A549 (cell line): Measurements from ENCODE around the gene JARID2. TPM values are rescaled to one million over a fixed set of nuclear protein-coding genes. Genes with fewer than 3 reads are reported as not detected.
A peak's percentile ranks its signal among the peaks of the same experiment; 100 is the strongest.

Experiments
- ATAC-seq, 2 experiments: fragments of 200-7000 bp in 1 of 2; fragments of >200 bp in 1 of 2; cut with Nextera tagmentation in 1 of 2; cut with Tn5 transposase in 1 of 2; 3 replicates each; pipeline versions ENCODE4 v1.8.0 to v1.9.1; 2018 to 2020; ENCODE audit warnings: mild to moderate bottlenecking in 1 of 2, moderate library complexity in 1 of 2
- CTCF ChIA-PET: fragments of 300-600 bp; sonication (Branson Sonifier 250); formaldehyde crosslinking; extraction: SDS; loops from one replicate; lab custom pipeline; 2021; ENCODE audit warnings: antibody characterized with exemption, inconsistent platforms; lab: Yijun Ruan, JAX
- POLR2A ChIA-PET: fragments of 350-600 bp; formaldehyde crosslinking; extraction: SDS; loops from one replicate; lab custom pipeline; 2021; ENCODE audit warnings: antibody characterized with exemption, inconsistent platforms; lab: Yijun Ruan, JAX
- DNase-seq, 2 experiments: peaks; one replicate each; pipeline versions ENCODE4 v3.0.0 to v3.0.0-alpha.2; 2011 to 2016; ENCODE audit warnings: low read depth in 1 of 2, low spot score in 1 of 2
- FAIRE-seq: peaks from 2 replicates; lab custom pipeline; 2011; peaks lifted over from hg19 to GRCh38; lab: Jason Lieb, UNC
- H3K27ac ChIP-seq, 2 experiments: fragments of >200 bp; sonication (Bioruptor Twin); formaldehyde crosslinking; 3 replicates each; pipeline ENCODE4 v1.5.1; 2016 to 2017
- H3K4me1 ChIP-seq: fragments of >200 bp; sonication (Bioruptor Twin); formaldehyde crosslinking; 3 replicates; pipeline ENCODE4 v1.6.1; 2016
- H3K4me2 ChIP-seq: fragments of >200 bp; sonication (Bioruptor Twin); formaldehyde crosslinking; 3 replicates; pipeline ENCODE4 v1.6.1; 2016
- H3K4me3 ChIP-seq: fragments of >200 bp; sonication (Bioruptor Twin); formaldehyde crosslinking; 3 replicates; pipeline ENCODE4 v1.5.1; 2016
- H3K9me3 ChIP-seq: fragments of >200 bp; sonication (Bioruptor Twin); formaldehyde crosslinking; 3 replicates; pipeline ENCODE4 v1.6.1; 2016
- ESRRA ChIP-seq: fragments of 150-350 bp; IDR thresholded peaks from 2 replicates; pipeline ENCODE4 v1.6.1; 2014; ENCODE audit warnings: mild to moderate bottlenecking, low read length, borderline replicate concordance
- FOSL2 ChIP-seq, 2 experiments: fragments of 450-650 bp in 1 of 2; fragments of >200 bp in 1 of 2; sonication (Bioruptor Twin) in 1 of 2; formaldehyde crosslinking; IDR thresholded peaks; 2 replicates each; pipeline versions ENCODE4 v1.5.0 to v1.6.1; 2016 to 2020; ENCODE audit warnings: mild to moderate bottlenecking in 1 of 2, moderate library complexity in 1 of 2
- FOXS1 ChIP-seq: fragments of 250-450 bp; sonication (Bioruptor Pico); IDR thresholded peaks from 2 replicates; pipeline ENCODE4 v1.5.0; 2020; ENCODE audit warnings: mild to moderate bottlenecking, moderate library complexity
- HMGXB4 ChIP-seq: fragments of 250-450 bp; sonication (Bioruptor Pico); IDR thresholded peaks from 2 replicates; pipeline ENCODE4 v1.5.0; 2021; ENCODE audit warnings: mild to moderate bottlenecking, moderate library complexity, borderline replicate concordance
- HOXA7 ChIP-seq: fragments of 250-450 bp; sonication (Bioruptor Pico); IDR thresholded peaks from 2 replicates; pipeline ENCODE4 v1.5.0; 2020; ENCODE audit warnings: mild to moderate bottlenecking, moderate library complexity
- JUNB ChIP-seq: fragments of >200 bp; sonication (Bioruptor Twin); formaldehyde crosslinking; IDR thresholded peaks from 2 replicates; pipeline ENCODE4 v1.6.1; 2016
- MAFK ChIP-seq: fragments of 450-650 bp; IDR thresholded peaks from 2 replicates; pipeline ENCODE4 v1.6.1; 2014; ENCODE audit not compliant: partially characterized antibody
- MAX ChIP-seq: IDR thresholded peaks from 2 replicates; pipeline ENCODE4 v1.6.1; 2012
- MAZ ChIP-seq: fragments of 150-350 bp; IDR thresholded peaks from 2 replicates; pipeline ENCODE4 v1.6.1; 2014; ENCODE audit warnings: antibody characterized with exemption, low read depth, low read length, borderline replicate concordance
- MYC ChIP-seq: IDR thresholded peaks from 2 replicates; pipeline ENCODE4 v1.6.1; 2012; ENCODE audit warnings: mild to moderate bottlenecking, inconsistent platforms, low read length, improper control_type of control experiment, borderline replicate concordance
- PBX3 ChIP-seq: IDR thresholded peaks from 2 replicates; pipeline ENCODE4 v1.6.1; 2012
- PHF8 ChIP-seq: fragments of 200-600 bp; sonication (generic); IDR thresholded peaks from 2 replicates; pipeline ENCODE4 v1.6.1; 2016; ENCODE audit warnings: low read depth, mild to moderate bottlenecking, antibody characterized with exemption, moderate library complexity, borderline replicate concordance
- RARB ChIP-seq: fragments of 250-450 bp; sonication (Bioruptor Pico); IDR thresholded peaks from 2 replicates; pipeline ENCODE4 v1.8.0; 2021; ENCODE audit warnings: mild to moderate bottlenecking, moderate library complexity
- USF2 ChIP-seq: fragments of 450-650 bp; IDR thresholded peaks from 2 replicates; pipeline ENCODE4 v1.6.1; 2014; ENCODE audit warnings: antibody characterized with exemption
- ZC3H11A ChIP-seq: fragments of 450-650 bp; IDR thresholded peaks from 2 replicates; pipeline ENCODE4 v1.6.1; 2014; ENCODE audit warnings: antibody characterized with exemption, mild to moderate bottlenecking
- ZSCAN20 ChIP-seq: fragments of 250-450 bp; sonication (Bioruptor Pico); IDR thresholded peaks from 2 replicates; pipeline ENCODE4 v1.8.0; 2022; ENCODE audit warnings: mild to moderate bottlenecking, moderate library complexity
- WGBS: methylation state at CpG from one replicate; pipeline ENCODE4 v1.1.6; 2017; ENCODE audit errors: missing lambda C conversion rate; 5-methylcytosine and 5-hydroxymethylcytosine counted together
- polyA plus RNA-seq, 4 experiments: library from polyadenylated mRNA; depleted of rRNA in 3 of 4; stranded (reverse); fragments of >200 nt; fragmentation: RNase III in 1 of 4; extraction: RNeasy Plus Mini Kit Qiagen cat#74134 plus additional on column Dnase treatment in 1 of 4; gene quantifications; 2 replicates in 3 of 4; 3 replicates in 1 of 4; pipeline ENCODE4 v1.2.3, GENCODE V29; 2011 to 2017

Gene JARID2
- polyA plus RNA-seq, 2 of the 4 experiments (the other 2 are of a cell fraction), result 7.8 to 8.3 TPM

GRCh38 chr6:15556711-15557110 is 310.8 kb downstream of the JARID2 start:
- FAIRE-seq, result no peak
- no peaks in the 10 kb centered on the region for H3K4me1 ChIP-seq
- TF ChIP-seq ESRRA, result no peak
- TF ChIP-seq ZC3H11A, result no peak
- no peak for TF ChIP-seq MYC
- no peak for TF ChIP-seq FOXS1 (CRISPR knock-in tag)
- TF ChIP-seq PHF8, result no peak
- no peak for TF ChIP-seq RARB
- TF ChIP-seq HMGXB4 (CRISPR knock-in tag), result no peak
- no peak for TF ChIP-seq MAZ
- TF ChIP-seq USF2, result no peak
- TF ChIP-seq, all 56 proteins: peak for 0
- H3K9me3 ChIP-seq, result no peaks in the 10 kb centered on the region
- CTCF ChIA-PET, result no interaction called here
- no peak overlapping the region for H3K4me2 ChIP-seq
- no peak for DNase-seq
- H3K4me3 ChIP-seq, result no peak overlapping the region
- POLR2A ChIA-PET, result no interaction called here
- ATAC-seq, result no peak
- H3K27ac ChIP-seq, result no peak overlapping the region
- WGBS, result 100% methylated on average over 1 of the region's 1 CpG

- no peaks in the 10 kb centered on the region for H3K4me1 ChIP-seq
- no peaks in the 10 kb centered on the region for H3K9me3 ChIP-seq
- TF ChIP-seq PBX3, result no peak
- no peak for TF ChIP-seq FOSL2 (IDR thresholded peaks at IDR 0.05)
- TF ChIP-seq FOSL2 (CRISPR knock-in tag; IDR thresholded peaks at IDR 0.05), result no peak
- no peak for TF ChIP-seq MAX
- no peak for TF ChIP-seq HOXA7 (CRISPR knock-in tag)
- TF ChIP-seq MYC, result no peak
- TF ChIP-seq JUNB, result no peak
- no peak overlapping the region for H3K4me2 ChIP-seq
- DNase-seq (no peak), ATAC-seq (no peak), FAIRE-seq (no peak)
- no peak overlapping the region for H3K27ac ChIP-seq
- no peak overlapping the region for H3K4me3 ChIP-seq
- ChIA-PET CTCF (no interaction called here), POLR2A (no interaction called here)
Measured at GRCh38 chr6:15557174-15557573, 311.3 kb downstream of the JARID2 start.

GRCh38 chr6:15560713-15561112 is 314.8 kb downstream of the JARID2 start:
- no peaks in the 10 kb centered on the region for H3K9me3 ChIP-seq
- no peaks in the 10 kb centered on the region for H3K4me1 ChIP-seq
- 94% methylated on average over 1 of the region's 1 CpG for WGBS
- no peak for ATAC-seq
- POLR2A ChIA-PET, result no interaction called here
- TF ChIP-seq MAFK (peak; percentile 43), ZSCAN20 (no peak)
- TF ChIP-seq, all 56 proteins: peak for 1
- CTCF ChIA-PET, result no interaction called here
- Histone ChIP-seq H3K4me3 (no peak overlapping the region), H3K4me2 (no peak overlapping the region), H3K27ac (no peak overlapping the region)
- FAIRE-seq (no peak), DNase-seq (no peak)
